ENCODE data around the gene TBC1D14. TPM values are rescaled to one million over a fixed set of nuclear protein-coding genes. Genes with fewer than 3 reads are reported as not detected.
A peak's percentile ranks its signal among the peaks of the same experiment; 100 is the strongest.

The TBC1D14 gene
- total RNA-seq, 6 experiments from 2014 or later, result 14.1 to 34.8 (median 30.6) TPM

- Histone ChIP-seq H3K4me3 (no peak overlapping the region), H3K36me3 (peaks cover 0 to 52% (median 7%) of the 10 kb centered on the region in 4 donors), H3K27ac (no peak overlapping the region), H3K9me3 (no peaks in the 10 kb centered on the region), H3K4me1 (peaks cover 0 to 16% (median 6%) of the 10 kb centered on the region in 4 donors), H3K27me3 (no peaks in the 10 kb centered on the region)
- DNase-seq (peak in 1 of 3 donors; percentile 46), ATAC-seq (no peak)
- TF ChIP-seq, protein P1, sequence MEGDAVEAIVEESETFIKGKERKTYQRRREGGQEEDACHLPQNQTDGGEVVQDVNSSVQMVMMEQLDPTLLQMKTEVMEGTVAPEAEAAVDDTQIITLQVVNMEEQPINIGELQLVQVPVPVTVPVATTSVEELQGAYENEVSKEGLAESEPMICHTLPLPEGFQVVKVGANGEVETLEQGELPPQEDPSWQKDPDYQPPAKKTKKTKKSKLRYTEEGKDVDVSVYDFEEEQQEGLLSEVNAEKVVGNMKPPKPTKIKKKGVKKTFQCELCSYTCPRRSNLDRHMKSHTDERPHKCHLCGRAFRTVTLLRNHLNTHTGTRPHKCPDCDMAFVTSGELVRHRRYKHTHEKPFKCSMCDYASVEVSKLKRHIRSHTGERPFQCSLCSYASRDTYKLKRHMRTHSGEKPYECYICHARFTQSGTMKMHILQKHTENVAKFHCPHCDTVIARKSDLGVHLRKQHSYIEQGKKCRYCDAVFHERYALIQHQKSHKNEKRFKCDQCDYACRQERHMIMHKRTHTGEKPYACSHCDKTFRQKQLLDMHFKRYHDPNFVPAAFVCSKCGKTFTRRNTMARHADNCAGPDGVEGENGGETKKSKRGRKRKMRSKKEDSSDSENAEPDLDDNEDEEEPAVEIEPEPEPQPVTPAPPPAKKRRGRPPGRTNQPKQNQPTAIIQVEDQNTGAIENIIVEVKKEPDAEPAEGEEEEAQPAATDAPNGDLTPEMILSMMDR (IDR thresholded peaks at IDR 0.05), result no peak
- TF ChIP-seq POLR2A (IDR thresholded peaks at IDR 0.05), result no peak
- WGBS (ENCODE audit: insufficient coverage, low coverage, low lambda C conversion rate, missing lambda C conversion rate), result 88% methylated on average over 13 of the region's 28 CpGs
- intact Hi-C loops (cut with DNase I), result no loop called here
These were observed 115.5 kb downstream of the TBC1D14 start for GRCh38 chr4:7025040-7025602.

GRCh38 chr4:7026107-7026506 is 116.5 kb downstream of the TBC1D14 start:
- H3K27ac ChIP-seq, result no peak overlapping the region
- no peaks in the 10 kb centered on the region for H3K27me3 ChIP-seq
- H3K4me3 ChIP-seq, result no peak overlapping the region
- H3K4me1 ChIP-seq, result peaks cover 0 to 16% (median 6%) of the 10 kb centered on the region in 4 donors
- 98% methylated on average over 4 of the region's 9 CpGs for WGBS (ENCODE audit: insufficient coverage, low coverage, low lambda C conversion rate, missing lambda C conversion rate)
- DNase-seq (no peak), ATAC-seq (no peak)
- H3K9me3 ChIP-seq, result no peaks in the 10 kb centered on the region
- intact Hi-C loops (cut with DNase I), result no loop called here
- H3K36me3 ChIP-seq, result peaks cover 4 to 54% (median 15%) of the 10 kb centered on the region in 4 donors
- no peak for TF ChIP-seq POLR2A (IDR thresholded peaks at IDR 0.05)
- TF ChIP-seq, protein P1 (IDR thresholded peaks at IDR 0.05), result no peak

GRCh38 chr4:7027284-7027683 is 117.7 kb downstream of the TBC1D14 start:
- Histone ChIP-seq H3K4me1 (peaks cover 0 to 16% (median 6%) of the 10 kb centered on the region in 4 donors), H3K36me3 (peaks cover 8 to 61% (median 19%) of the 10 kb centered on the region in 4 donors), H3K9me3 (no peaks in the 10 kb centered on the region), H3K27me3 (no peaks in the 10 kb centered on the region), H3K4me3 (no peak overlapping the region), H3K27ac (no peak overlapping the region)
- no peak for DNase-seq
- 95% methylated on average over 7 of the region's 7 CpGs for WGBS (ENCODE audit: insufficient coverage, low coverage, low lambda C conversion rate, missing lambda C conversion rate)
- intact Hi-C loops (cut with DNase I), result no loop called here
- no peak for ATAC-seq
- TF ChIP-seq, protein P1 (IDR thresholded peaks at IDR 0.05), result no peak
- no peak for TF ChIP-seq POLR2A (IDR thresholded peaks at IDR 0.05)

DNA sequence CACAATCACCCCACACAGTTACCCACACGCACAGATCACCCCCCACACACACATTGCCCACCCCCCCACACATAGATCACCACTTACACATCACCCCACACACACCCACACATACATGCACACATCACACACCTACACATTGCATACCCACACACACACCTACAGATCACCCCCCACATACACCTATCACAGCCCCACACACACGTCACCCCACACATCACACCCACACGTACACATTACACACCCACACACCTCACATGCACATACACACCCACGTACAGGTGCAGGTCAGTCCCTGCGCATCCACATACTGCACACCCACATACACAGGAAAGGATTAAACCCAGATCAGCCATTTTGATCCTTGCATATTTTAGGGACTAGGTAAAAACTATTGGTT is 118.3 kb downstream of the TBC1D14 start:
- Histone ChIP-seq H3K4me1 (peaks cover 0 to 16% (median 6%) of the 10 kb centered on the region in 4 donors), H3K27me3 (no peaks in the 10 kb centered on the region), H3K4me3 (no peak overlapping the region), H3K9me3 (no peaks in the 10 kb centered on the region), H3K36me3 (peaks cover 8 to 56% (median 19%) of the 10 kb centered on the region in 4 donors), H3K27ac (no peak overlapping the region)
- no peak for ATAC-seq
- WGBS (ENCODE audit: insufficient coverage, low coverage, low lambda C conversion rate, missing lambda C conversion rate), result 68% methylated on average over 5 of the region's 5 CpGs
- intact Hi-C loops (cut with DNase I), result no loop called here
- TF ChIP-seq, protein P1 (IDR thresholded peaks at IDR 0.05), result no peak
- TF ChIP-seq POLR2A (IDR thresholded peaks at IDR 0.05), result no peak
- no peak for DNase-seq

All from right lobe of liver (tissue), 6 donors.